HPDE6-E6E7 (cell line): ENCODE results near the gene TBC1D9B.
A peak's percentile ranks its signal among the peaks of the same experiment; 100 is the strongest.

Source experiments
- DNase-seq: peaks from one replicate; pipeline ENCODE4 v3.0.0; 2011; ENCODE audit warnings: missing footprints; ENCODE audit errors: extremely low spot score

Gene TBC1D9B

DNA sequence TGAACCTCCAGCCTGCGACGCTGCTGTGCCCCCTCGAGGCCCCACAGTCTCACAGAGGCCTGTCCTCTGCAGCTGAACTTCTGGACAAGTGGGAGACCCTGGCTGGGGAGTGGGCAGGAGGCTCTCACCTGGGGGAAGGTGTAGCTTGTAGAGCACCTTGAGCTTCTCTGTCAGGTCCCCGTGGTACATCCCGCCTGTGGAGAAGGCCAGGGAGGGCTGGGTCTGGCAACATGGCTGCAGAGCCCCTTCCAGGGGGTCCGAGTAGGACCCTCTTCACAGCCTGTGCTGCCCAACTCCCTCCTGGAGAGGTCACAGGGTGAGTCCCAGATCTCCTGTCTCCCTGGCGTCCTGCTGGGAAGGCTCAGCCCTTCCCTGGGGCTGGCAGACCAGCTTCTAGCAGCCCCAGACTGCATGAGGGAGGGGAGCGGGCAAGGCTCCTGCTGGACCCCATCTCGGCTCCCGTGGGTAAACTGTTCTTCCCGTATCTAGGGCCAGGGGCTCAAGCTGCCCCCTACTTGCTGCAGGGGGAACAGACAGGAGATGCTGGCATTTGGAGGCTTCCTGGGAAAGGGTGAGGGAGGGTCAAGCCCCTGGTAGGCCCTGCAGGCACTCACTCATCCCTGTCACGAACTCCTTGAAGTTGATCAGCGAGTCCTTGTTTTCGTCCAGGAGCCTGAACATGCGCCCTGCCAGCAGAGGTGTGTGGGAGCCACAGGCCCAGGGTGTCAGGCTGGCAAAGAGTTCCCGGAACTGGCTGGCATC is 37.9 kb downstream of the TBC1D9B start:
- DNase-seq: no peak

DNA sequence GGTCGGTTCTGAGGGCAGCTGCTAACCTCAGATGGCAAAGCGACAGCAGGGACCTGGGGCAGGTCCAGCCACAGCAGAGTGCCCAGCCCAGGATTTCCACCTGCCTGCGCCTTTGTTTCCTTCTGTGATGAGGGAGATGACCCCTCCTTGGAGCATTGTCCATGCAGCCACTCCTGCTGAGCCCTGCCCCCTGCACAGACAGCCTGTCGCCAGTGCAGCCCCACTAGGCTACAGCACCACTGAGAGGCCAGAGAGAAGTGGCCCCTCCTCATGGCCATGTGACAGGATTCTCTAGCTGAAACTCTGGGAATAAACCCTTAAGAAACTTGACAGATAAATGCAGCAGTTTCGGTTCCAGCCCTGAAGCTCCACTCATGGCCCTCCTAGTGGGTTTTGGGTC is 38.6 kb downstream of the TBC1D9B start:
- no peak for DNase-seq

DNA sequence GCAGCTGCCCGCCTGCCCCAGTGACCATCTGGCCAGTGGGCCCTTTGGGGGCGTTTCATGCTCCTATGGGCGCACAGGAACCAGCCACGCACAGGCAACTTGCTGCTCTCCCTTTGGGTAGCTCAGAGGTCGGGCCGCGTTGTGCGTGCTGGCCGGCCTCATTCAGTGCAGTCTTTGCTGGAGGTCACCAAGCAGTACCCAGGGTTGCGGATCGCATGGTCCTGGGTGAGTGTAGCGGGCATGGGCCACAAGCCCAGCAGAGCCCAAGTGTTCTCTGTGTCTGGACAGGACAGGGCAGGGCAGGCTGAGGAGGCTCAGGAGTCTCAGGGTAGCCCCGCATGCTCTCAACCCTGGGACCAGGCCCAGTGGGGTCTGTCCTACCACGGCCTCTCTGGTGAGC is 39.2 kb downstream of the TBC1D9B start:
- no peak for DNase-seq

DNA sequence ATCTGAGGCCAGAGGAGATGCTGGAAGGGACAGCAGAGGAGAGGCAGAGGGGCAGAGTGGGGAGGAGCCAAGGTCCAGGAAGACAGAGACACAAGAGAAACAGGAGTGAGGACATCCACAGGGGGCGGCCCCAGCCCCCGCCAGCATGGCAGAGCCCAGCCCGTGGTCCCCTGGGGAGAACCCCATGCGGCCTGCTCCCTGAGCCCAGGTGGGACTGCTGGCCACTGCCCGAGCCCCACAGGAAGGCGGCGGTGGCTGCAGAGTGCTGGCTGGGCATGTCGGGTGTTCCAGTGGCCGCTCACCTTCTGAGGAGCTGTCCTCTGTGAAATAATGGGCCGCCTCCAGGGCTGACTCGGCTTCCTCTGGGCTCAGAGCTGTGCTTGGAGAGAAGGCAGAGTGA is 40.2 kb downstream of the TBC1D9B start:
- no peak for DNase-seq

DNA sequence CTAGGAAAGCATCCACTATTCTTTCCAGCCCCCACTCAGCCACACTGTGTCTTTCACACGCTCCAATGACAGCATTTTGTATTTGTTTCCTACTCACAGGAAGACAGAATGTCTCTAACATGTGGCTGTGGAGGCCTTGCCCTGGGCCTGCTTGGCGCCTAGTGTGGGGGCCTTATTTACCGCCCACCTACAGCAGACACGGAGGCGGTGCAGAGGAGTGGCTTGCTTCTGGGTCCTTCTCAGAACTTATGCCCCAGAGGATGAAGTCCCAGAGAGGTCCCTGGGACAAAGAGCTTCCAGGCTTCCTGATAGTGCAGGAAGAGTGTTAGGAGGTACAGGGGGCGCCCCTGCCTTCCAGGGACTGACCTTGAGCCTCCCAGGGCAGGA is 40.6 kb downstream of the TBC1D9B start:
- no peak for DNase-seq

DNA sequence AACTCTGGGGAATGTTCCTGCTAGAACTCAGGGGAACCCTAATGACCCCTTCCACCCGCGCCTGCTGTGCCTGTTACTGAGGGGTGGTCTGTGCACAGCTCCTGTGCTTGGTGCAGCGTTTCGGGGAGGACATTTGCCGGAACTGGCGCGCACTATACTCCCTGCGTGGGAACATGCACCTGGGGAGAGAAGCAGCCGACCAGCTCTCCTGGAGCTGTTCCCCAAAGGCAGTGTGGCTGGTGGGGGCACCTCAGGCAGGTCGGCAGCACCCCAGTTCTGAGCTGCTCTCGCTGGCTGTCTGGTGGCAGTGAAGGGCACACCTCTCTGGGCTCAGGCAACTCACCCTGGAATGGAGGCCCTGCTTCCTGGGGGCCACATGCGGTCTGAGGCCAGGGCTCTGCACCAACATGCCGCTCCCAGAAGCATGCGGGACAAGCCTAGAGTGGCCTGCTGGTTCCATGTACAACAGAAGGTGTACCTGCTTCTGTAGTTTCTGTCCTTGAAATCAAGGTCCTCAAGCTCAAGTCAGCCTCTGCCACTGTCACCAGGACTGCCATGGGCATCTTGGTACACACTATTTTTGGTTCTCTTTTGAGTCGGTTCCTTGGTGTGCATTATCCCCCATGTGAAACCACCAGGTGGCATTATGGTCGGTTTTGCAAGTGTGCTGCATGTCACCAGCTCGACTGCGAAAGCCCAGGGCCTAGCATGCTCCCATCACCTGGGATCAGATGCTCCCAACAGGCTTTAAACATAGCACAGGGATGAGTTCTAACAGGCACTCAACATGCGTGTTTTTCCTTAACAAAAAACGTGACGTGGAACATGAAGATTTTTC is 41.2 kb downstream of the TBC1D9B start:
- DNase-seq: no peak

DNA sequence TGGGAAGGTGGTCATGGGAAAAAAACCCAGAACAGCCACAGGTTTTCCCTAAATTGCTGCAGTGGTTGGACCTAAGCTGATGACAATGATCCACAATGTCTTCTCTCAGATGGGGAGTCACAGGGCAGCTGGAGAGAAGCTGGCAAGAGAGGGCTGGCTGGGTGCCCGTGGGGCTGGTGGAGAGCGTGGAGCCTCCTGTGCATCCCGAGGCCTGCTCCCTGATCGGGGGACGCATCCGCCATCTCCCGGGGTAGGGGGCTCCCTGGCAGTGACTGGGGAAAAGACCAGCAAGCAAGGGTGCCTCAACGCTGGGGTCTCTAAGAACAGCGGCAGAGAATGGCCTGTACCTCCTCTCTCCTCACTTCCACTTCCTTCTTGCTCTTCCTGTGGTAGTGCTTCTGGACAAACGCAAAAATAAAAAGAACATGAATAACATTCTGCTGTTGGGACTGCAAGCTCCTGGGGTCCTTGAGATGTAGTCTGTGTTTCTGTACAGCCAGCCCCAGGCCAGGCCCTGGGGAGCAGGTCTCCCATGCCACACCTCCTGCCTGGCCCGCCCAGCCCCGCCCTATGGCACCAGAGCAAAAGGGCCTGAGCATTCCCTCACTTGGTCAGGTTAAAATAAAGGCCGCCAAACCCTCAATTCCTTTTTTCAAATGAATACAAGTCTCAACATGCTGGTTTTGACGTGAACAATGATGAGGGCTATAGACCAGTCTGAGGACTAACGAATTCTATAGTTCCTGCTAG is 42.0 kb downstream of the TBC1D9B start:
- DNase-seq: peak; percentile 34

DNA sequence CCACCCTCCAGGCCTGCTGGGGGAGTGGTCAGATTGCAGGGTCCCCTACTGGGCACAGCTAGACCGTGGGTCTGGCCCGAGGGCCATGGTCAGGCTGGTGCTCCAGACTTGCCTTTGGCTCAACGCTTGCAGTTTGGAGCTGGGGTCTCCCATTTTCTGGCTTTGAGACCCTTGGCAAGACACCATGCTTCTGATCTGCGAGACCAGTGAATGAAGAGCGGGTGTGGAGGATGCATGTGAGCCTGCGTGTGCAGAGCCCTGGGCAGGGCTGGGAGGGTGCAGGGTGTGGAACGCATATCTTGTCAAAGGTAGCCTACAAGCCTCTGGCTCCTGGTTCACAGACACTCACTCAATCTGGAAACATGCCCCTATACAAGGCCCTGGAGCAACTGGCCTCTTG is 43.0 kb downstream of the TBC1D9B start:
- no peak for DNase-seq

DNA sequence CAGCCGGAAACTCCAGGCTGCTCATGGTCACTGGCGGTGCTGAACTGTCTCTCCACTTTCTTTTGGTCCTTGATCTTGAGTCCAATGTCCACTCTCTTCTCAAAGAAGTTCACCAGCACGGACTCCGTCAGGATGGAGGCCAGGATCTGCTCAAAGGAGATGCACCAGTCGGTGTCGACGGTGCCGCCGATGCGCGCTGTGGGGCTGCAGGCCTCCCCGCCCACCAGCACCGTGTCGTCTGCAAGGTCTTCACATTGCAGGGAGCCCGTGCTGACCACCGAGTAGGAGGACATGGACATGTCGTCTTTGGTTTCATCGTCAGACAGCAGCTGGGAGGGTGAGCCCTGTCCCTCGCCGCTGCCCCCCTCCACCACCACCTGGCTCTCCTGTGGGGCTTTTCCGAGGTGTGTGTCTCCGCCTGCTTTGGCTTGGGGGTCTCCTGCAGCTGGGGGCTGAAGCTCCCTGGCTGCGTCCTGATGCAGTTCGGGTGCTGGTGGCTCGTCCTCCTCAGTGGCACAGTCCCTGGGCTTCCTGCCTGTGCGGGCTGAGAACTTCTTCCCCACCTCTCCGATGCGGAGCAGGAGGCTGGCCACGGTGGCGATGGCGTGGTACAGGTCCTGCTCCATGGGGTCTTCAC is 44.1 kb downstream of the TBC1D9B start:
- no peak for DNase-seq

DNA sequence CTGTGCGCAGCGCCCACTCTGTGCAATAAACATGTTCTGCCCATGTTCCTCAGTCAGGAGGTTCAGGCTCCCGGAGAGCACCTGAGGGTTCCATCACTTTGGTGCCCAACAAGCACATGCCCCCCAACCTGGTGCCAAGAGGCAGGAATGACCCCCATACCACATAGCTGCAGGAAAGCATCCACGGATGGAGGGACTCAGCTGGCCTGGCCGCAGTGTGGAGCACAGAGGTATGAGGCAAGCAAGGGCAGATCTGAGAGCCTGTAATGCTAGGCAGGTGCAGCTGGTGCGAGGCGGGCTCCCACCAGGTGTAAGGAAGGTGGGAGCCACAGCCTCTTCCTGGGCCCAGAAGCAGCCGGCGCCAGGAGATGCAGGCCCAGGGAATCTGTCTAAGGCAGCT is 44.8 kb downstream of the TBC1D9B start:
- no peak for DNase-seq

DNA sequence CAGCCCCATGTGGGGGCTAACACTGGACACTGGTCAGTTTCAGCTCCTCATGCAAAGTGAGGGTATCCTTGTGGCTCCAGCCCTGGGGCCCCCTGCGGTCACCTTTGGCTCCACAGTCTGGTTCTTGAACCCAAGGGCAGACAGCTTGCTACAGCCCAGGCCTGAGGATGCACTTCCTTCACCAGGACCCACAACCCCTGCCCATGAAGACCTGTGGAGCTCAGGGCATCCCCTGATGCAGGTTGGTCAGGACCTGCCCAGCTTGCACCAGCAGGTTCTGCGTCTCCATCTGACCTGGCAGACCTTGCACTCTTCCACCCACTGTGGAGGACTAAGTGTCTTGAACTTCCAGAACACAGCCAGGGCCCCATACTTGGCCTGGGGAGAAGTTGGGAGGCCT is 45.4 kb downstream of the TBC1D9B start:
- no peak for DNase-seq

DNA sequence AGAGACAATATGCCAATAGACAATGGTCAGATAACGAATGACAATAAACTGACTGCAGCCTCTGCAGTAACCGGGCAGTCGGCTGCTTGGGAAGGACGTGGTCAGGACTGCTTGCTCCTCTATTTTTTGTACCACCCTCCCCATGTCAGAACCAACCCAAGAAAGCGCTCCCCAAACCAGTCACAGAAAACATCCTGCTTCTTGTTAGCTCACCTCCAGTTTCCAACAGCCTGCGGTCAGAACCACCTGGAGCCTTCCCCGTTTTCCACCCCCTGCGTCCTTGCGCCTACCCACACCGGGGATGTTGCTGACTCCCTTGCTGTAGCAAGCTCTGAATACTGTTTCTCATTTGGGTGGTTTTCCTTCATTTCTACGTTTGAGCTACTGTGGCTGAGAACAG is 47.4 kb downstream of the TBC1D9B start:
- no peak for DNase-seq

DNA sequence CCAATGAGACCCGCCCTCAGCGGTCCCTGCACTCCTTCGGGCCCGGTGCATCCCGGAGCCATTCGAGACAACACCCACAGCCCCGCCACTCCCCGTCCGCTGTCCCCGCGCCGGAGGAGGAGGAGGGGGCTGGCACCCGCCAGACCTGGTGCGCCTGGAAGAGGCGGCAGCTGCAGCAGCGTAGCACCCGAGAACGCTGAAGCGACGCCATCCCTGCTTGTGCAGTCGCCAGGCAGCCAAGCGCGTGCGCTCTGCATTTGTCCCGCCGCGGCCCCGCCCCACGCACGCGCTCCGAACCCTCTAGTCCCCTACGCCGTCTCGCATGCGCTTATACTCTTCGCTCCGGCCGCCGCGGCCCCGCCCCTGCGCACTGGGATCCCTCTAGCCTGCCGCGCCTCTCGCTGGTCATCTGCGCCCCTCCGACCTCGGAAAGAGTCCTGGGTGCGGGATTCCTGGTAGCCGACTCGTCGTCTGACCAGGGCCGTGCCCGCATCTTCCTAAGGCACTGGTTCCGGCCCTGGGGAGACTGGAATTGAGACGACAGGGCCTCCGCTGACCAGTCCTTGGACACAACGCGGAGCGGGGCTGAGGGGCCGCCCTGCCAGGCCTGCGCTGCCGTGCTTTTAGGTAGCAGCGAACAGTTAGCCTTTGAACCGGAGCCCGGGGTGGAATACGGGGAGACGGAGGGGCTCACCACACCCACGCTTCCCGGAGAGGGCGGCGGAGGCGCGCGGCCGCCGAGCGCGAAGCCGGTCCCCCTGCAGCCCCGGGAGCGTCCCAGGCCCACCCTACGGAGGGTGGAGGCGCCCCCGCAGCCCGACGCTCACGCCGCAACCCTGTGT is 48.9 kb downstream of the TBC1D9B start, which contains the start of gene MRNIP:
Gene MRNIP, minus strand, starts transcription at position 232 of the 842 bp plus-strand sequence. Its CDS starts 21 bp downstream, at position 211.
- peak; percentile 94 for DNase-seq

DNA sequence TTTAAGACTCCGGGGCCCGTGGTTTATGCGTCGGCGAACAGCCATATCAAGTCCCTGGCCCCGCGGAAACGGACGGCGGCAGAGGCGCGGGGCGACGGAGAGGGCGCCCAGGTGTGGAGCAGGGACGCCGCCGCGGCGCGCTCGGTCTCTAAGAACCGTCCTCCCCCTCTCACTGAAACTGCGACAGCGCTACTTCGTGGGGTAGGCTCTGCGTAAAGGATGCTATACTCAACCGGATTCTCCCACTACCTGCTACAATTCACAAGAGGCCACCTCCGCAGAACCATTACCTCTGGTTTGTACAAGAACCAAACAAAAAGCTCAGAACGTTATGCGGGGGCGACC is 49.5 kb downstream of the TBC1D9B start:
- DNase-seq: peak; percentile 57

DNA sequence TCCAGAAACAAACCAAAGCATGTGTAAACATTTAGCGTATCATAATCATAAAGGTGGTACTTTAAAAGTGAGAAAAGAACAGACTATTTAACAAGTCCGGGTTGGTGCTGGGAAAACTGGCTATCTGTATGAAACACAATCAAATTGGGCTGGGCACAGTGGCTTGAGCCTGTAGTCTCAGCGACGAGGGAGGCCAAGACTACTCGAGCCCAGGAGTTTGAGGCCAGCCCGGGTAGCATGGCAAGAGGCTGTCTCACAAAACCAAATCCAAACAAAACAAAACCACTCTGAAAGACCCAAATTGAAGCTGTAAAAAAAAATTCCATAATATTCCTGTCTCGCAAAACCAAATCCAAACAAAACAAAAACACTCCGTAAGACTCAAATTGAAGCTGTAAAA is 53.3 kb downstream of the TBC1D9B start:
- DNase-seq: no peak

DNA sequence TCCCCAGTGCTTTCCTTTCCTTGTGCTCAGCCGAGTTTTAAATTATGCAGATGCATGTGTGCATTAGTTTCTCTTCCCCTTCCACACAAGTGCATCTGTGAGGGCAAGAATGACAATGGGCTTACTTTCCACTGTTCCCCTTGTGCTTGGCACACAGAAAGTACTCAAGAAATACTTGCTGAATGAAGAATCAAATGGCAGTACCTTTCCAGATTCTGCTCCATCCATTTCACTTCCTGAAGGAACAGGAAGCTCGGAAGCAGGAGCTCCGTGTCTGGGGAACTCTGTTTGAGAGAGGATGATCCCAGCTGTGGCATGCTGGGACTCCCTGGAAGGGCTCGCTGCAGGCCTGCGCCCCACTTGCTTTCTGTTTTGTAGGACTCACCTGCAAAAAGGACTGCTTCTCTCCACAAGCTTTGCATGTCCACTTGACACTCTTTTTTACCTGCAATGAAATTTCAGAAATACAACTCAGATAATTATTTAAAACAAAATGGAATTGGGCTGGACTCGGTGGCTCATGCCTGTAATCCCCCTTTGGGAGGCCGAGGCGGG is 54.6 kb downstream of the TBC1D9B start:
- DNase-seq: no peak

DNA sequence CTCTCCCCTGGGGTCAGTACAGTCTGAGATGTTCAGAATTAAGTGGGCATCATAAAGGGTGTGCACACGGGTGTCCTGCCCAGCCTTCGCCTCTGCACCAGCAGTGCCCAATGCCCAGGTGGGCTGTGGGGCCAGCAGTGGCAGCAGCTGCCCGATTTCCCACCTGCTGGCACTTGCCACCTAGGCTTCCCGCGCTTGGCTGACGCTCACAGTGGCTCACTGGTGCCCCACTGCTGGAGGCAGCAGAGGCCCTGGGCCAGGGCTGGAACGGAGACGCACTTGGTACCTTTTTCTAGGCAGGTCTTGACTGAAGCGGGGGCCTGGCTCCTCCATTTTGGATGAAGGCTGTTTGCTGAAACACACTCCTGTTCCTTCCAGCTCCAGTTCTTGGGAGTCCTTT is 66.1 kb downstream of the TBC1D9B start:
- DNase-seq: no peak

DNA sequence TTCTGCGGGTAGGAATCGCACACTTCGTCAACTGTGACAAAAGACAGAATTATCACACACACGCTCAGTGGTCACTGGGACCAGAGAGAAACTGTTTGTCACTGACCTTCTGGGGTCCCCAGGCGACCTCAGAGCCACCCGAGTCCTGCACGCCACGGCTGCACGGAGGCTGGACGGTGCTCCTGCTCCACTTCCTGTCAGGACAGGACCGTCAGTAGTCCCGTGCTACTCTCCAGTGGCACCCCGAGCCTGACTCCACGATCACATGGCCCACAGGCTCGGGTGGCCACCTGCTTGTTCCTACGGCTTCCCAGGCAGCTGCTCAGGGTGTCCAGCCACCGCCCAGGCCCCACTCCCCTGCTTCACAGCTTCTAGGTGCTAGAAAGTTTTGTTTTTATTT is 66.9 kb downstream of the TBC1D9B start:
- no peak for DNase-seq

DNA sequence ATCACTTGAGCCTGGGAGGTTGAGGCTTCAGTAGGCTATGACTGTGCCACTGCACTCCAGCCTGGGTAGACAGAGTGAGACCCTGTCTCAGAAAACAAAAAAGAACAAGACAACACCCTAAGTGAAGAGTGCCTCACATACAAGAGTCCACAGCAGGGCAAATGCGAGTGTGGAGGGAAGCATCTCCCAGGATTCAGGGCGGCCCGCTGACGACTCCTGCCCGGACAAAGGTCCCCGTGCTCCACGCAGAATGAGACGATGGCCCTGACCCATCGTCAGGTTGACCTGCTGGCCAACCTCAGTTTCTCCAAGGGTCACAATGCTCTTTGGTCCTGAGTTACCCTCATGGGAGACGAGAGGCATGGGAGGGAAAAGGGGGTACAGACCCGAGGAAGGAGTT is 67.4 kb downstream of the TBC1D9B start:
- DNase-seq: no peak

DNA sequence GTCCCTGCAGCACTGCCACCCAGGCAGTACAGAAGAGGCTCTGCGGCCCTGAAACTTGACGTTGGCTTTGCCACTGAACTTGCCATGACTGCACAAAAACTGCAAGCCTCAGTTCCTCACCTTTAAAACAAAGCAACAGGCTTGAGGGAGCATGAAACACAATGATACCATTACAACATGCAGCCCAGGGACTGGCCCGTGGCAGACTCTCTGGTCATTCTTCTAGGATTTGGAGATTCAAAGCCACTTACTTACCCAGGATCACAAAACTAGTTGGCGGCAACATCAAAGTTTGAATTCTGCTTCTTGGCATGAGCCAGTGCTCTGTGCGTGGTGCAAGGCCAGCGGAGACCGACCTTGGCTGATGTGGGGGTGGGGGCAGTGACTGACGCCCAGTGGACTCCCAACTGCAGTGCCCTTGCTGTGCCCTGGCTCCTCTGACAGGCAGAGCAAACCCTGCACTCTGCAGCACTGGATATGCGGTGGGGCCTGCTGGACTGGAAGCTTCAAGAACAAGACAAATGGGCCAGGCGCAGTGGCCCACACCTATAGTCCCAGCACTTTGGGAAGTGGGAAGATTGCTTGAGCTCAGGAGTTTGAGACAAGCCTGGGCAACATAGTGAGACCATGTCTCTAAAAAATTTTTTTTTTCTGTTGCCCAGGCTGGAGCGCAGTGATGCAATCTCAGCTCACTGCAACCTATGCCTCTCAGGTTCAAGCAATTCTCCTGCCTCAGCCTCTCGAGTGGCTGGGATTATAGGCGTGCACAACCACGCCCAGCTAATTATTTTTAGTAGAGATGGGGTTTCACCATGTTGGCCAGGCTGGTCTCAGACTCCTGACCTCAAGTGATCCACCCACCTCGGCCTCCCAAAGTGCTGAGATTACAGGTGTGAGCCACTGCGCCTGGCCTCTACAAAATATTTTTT is 68.1 kb downstream of the TBC1D9B start:
- DNase-seq: no peak
